Stimulated activated effector memory CD8-positive, alpha-beta T cell treated with anti-CD3 and anti-CD28 coated beads, Interleukin-12 subunit alpha, Interleukin-12 subunit beta, amount 100 ng/mL, for 72 hours (primary cell): ENCODE measurements around the gene ARHGEF28.

ENCODE experiments used
- ATAC-seq: fragments of 150-1000 bp; cut with Tn5 transposase; 2 replicates; pipeline ENCODE4 v1.10.0; 2021
- DNase-seq, 2 donors: peaks; one replicate each; pipeline ENCODE4 v3.0.0; 2021 to 2022; ENCODE audit warnings: low spot score in 2 of 2
- H3K27ac Mint-ChIP-seq: one replicate; pipeline ENCODE4 v1.8.0; 2022; ENCODE audit warnings: mild to moderate bottlenecking, mixed read lengths
- H3K36me3 Mint-ChIP-seq: one replicate; pipeline ENCODE4 v1.8.0; 2022; ENCODE audit warnings: mild to moderate bottlenecking, mixed read lengths
- H3K4me1 Mint-ChIP-seq: one replicate; pipeline ENCODE4 v1.8.0; 2022; ENCODE audit warnings: mixed read lengths
- H3K4me3 Mint-ChIP-seq: one replicate; pipeline ENCODE4 v1.8.0; 2022; ENCODE audit warnings: mild to moderate bottlenecking, mixed read lengths
- H3K9me3 Mint-ChIP-seq: one replicate; pipeline ENCODE4 v1.8.0; 2022; ENCODE audit warnings: mixed read lengths

ARHGEF28 gene

DNA sequence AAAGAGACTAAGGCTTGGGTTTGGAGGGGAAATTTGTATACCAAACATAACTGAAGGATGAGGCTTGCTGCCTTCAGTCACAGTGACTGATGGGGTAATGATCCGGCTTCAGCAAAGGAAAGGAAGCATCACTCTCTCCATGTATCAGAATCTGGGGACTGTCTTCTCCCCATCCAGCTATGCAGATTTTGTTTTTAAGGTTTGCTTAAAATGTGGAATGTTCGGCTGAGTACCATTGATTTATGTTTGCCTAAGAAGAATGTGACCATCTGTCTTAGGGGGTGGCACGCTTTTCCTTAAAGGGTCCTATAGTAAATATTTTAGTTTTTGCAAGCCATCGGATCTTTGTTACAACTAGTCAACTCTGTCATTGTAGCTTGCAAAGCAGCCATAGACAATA, 291.9 kb downstream of the ARHGEF28 start:
- DNase-seq (no peak), ATAC-seq (no peak)
- Mint-ChIP-seq H3K4me1 (no peaks in the 10 kb centered on the region), H3K36me3 (no peaks in the 10 kb centered on the region), H3K4me3 (no peak overlapping the region), H3K9me3 (no peaks in the 10 kb centered on the region), H3K27ac (no peak overlapping the region)

DNA sequence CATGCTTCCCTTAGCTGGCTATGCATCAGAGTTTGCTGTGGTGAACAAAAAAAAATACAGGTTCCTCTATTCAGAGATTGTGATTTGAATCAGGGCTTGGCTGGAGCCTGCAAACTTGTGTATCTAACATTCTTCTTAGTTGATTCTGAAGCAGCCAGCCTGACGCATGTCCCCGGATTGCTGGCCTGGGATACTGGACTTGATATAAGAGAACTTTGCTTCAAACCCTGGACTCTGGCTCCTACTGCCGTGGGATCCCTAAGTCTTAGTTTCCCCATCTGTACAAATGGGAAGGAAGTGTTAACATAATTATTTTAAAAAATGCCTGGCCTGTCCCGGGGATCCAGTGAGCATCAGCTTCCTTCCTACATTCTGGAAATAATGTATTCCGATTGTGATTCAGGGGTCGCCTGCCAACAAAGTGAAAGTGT, 292.8 kb downstream of the ARHGEF28 start:
- no peak overlapping the region for H3K27ac Mint-ChIP-seq
- H3K36me3 Mint-ChIP-seq, result no peaks in the 10 kb centered on the region
- no peak for ATAC-seq
- DNase-seq, result no peak
- H3K4me3 Mint-ChIP-seq, result no peak overlapping the region
- no peaks in the 10 kb centered on the region for H3K4me1 Mint-ChIP-seq
- no peaks in the 10 kb centered on the region for H3K9me3 Mint-ChIP-seq

DNA sequence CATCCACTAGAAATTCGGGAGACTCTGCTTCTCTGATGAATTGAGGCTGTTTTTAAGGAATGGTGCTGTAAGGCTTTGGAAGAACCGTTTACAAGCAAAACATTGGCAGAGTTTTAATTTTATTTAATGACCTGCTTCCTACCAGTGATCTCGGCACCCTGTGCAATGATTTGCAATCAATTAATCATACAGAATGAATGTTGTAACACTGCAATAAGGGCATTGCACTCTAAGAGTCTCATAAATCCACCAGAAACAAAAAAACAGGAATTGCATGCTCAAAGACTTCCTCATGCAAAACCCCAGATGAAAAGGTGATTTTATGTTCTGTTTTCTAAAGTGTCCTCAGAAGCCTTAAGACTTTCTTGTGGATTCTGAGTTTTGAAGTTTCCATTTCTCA, 295.7 kb downstream of the ARHGEF28 start:
- Mint-ChIP-seq H3K27ac (no peak overlapping the region), H3K9me3 (no peaks in the 10 kb centered on the region), H3K4me3 (no peak overlapping the region), H3K4me1 (no peaks in the 10 kb centered on the region), H3K36me3 (no peaks in the 10 kb centered on the region)
- DNase-seq (no peak), ATAC-seq (no peak)

DNA sequence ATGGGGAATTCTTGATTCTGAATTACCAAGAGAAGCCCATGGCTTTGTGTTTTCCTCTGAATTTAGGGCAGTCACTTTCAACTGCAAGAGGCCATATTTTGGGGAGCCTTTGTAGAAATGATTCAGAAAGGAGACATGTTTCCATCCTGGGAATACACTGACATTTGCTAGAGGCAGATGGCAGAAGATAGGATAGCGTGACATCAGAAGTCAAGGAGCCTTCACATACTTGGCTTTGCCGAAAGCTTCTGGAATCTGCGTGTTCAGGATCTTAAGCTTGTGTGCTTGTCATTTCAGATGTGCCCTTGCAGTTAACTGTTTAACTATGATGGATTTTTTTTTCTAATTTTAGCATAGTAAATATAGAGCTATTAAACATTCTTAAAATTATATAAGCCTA, 296.2 kb downstream of the ARHGEF28 start:
- no peak overlapping the region for H3K4me3 Mint-ChIP-seq
- no peak overlapping the region for H3K27ac Mint-ChIP-seq
- no peaks in the 10 kb centered on the region for H3K36me3 Mint-ChIP-seq
- no peaks in the 10 kb centered on the region for H3K9me3 Mint-ChIP-seq
- DNase-seq (no peak), ATAC-seq (no peak)
- H3K4me1 Mint-ChIP-seq, result no peaks in the 10 kb centered on the region

DNA sequence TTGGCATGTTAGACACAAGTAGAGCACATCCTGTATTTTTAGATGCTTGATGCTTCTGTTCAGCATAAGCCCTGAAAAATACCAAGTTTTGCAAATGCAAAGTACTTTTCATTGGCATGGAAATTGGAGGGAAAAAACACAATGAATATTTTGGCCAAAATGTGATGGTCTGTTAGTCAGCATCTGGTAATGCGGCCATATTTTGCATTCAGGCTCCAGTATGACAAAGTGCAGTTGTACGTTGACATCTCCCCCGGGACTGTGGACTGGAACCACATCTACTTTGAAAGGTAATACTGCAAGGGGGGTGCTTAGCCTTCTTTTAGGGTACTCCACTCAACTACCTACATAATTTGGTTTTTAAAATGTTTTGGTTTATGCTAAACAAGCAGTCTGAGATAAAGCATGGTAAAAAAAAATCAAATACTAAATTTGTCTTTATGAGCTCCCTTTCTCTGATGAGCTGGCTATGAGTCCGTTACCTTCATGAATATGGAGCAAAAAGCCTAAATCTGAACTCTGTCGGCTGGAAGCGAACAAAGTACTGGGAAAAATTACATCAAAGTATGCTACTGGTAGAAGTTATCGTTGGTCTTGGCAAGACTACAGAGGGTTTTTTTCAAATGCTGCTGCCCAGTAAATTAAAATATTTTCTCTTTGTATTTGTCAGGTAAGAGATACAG, 297.0 kb downstream of the ARHGEF28 start:
- Mint-ChIP-seq H3K9me3 (no peaks in the 10 kb centered on the region), H3K4me3 (no peak overlapping the region), H3K4me1 (no peaks in the 10 kb centered on the region), H3K27ac (no peak overlapping the region), H3K36me3 (no peaks in the 10 kb centered on the region)
- ATAC-seq (no peak), DNase-seq (no peak)

DNA sequence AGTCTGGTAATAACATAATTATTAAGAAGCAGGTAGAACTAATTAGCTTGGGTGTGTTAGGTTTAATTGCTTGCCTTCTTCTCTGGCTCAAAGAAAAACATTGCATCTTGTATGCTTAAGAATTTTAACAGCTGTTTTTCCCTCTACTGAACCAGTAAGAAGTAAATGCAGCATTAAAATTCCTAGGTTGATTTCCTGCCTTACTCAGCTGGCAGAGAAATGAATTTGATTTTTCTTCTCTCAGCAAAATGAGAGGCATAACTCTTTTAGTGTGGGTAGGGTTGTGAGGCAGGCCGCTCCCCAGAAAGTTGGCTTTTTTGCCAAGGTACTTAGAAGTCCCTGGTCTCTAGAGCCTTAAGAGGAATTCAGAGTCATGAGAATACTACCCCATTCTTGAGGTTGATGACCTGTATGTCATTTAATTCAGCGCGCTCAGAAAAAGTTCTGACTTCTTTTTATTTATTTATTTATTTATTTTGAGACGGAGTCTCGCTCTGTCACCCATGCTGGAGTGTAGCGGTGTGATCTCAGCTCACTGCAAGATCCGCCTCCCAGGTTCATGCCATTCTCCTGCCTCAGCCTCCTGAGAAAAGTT, 302.6 kb downstream of the ARHGEF28 start:
- Mint-ChIP-seq H3K36me3 (no peaks in the 10 kb centered on the region), H3K4me1 (no peaks in the 10 kb centered on the region), H3K4me3 (no peak overlapping the region), H3K9me3 (no peaks in the 10 kb centered on the region), H3K27ac (no peak overlapping the region)
- no peak for ATAC-seq
- DNase-seq, result no peak

DNA sequence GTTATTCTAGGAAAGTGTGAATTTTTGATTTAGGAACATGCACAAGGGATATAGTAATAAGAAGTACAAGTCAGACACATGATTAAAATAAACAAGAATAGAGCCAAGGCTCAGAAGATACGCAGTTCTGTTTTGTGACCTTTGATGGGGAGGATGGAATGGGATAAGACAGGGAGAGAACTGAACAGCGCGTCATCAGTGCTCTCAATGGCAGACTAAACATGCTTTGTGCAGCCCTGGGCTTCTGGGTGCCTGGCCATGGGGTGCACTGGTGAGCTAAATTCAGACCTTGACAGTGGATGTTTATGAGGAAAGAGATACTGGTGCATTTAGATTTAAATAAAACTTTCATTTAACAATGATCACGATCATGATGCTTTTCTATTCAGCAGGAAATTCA, 309.7 kb downstream of the ARHGEF28 start:
- no peak for DNase-seq
- H3K4me3 Mint-ChIP-seq, result no peak overlapping the region
- no peaks in the 10 kb centered on the region for H3K9me3 Mint-ChIP-seq
- no peaks in the 10 kb centered on the region for H3K4me1 Mint-ChIP-seq
- H3K36me3 Mint-ChIP-seq, result no peaks in the 10 kb centered on the region
- no peak overlapping the region for H3K27ac Mint-ChIP-seq
- no peak for ATAC-seq

DNA sequence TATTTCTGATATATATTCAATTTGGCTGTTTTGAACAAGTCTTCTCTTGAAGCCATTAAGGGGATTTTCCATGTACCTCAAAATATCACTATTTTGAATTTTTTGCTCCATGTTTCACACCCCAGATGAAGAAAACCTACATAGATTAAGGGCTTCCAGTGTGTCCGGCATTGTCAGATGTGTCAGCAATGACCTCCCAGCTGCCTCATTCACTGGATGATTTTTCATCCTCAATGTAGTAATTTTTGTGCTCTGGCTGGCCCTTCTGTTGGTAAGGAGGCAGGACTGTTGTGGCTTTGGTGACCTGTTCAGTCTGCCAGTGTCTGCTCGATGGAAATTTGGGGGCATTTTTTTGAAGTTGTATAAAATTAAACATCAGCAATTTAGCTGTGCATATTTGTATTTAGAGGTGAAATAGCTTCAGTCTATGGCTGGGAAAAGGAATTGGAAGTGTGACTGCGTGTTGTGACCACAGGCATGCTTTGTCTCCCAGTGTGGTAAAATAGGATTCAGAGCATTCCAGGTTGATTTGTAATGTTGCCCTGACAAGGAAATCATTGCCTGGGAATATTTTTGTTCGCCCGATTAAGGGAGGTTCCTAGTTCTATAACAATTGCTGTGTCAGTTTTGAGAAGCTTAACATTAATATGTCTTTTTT, 312.4 kb downstream of the ARHGEF28 start:
- DNase-seq (no peak), ATAC-seq (no peak)
- Mint-ChIP-seq H3K4me3 (no peak overlapping the region), H3K27ac (no peak overlapping the region), H3K36me3 (no peaks in the 10 kb centered on the region), H3K4me1 (no peaks in the 10 kb centered on the region), H3K9me3 (no peaks in the 10 kb centered on the region)

DNA sequence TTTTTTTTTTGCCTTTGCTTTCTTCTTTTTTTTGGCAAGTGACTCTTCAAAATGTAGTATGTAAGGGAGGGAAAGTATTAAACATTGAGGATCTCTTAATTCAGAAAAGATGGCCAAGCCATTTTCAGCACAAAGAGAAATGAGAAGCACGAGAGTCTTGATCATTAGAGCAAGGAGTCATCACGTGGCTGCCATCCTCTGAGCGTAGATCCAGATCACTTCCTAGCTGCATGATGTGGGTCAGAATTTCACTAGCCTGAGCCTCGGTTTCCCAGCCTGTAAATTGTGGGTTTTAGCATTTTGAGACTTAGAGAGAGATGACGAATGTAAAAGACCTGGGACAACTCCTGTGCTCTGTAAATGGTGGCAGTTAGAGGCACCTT, 312.9 kb downstream of the ARHGEF28 start:
- Mint-ChIP-seq H3K4me3 (no peak overlapping the region), H3K9me3 (no peaks in the 10 kb centered on the region), H3K36me3 (no peaks in the 10 kb centered on the region), H3K27ac (no peak overlapping the region), H3K4me1 (no peaks in the 10 kb centered on the region)
- ATAC-seq (no peak), DNase-seq (no peak)

DNA sequence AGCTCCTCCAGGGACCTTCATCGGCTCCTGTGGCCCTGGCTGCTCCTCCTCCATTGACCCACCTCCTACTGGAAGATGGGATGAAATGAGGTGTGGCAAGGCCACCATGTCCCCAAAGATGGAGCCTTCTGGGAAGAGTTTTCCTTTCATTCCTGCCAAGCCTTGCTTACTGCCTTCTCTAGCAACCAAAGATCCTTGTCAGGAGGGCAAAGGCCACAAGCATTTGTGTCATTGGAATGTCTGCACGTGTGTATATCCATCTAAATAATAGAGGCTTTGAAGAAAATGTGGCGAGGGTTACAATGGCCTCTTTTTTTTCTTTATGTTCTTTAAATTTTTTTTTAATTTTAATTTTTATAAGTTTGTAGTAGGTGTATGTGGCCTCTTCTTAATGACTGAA, 313.6 kb downstream of the ARHGEF28 start:
- H3K36me3 Mint-ChIP-seq, result no peaks in the 10 kb centered on the region
- no peak for DNase-seq
- H3K9me3 Mint-ChIP-seq, result peaks cover 3% of the 10 kb centered on the region
- no peak overlapping the region for H3K27ac Mint-ChIP-seq
- no peak for ATAC-seq
- H3K4me3 Mint-ChIP-seq, result no peak overlapping the region
- no peaks in the 10 kb centered on the region for H3K4me1 Mint-ChIP-seq

DNA sequence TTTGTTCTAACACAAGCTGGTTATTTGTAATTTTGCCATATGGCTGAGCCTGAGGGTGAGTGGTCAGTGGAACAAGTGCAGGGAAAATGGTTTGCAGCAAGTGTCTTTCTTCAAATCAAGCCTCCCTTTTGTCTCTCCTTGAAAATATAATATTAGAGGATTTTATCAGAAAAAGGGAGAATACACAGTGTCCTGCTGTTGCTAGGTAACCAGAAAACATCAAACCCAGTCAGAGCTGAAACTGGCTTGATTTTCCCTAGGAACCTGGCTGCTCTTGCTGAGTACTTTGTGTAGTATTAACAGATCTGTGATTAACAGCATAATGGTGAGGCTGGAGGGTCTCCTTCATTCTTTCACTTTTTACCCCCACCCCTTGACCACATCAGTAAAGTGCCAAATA, 314.0 kb downstream of the ARHGEF28 start:
- H3K4me1 Mint-ChIP-seq, result no peaks in the 10 kb centered on the region
- no peak for ATAC-seq
- no peaks in the 10 kb centered on the region for H3K36me3 Mint-ChIP-seq
- H3K9me3 Mint-ChIP-seq, result peaks cover 3% of the 10 kb centered on the region
- DNase-seq, result no peak
- H3K4me3 Mint-ChIP-seq, result no peak overlapping the region
- H3K27ac Mint-ChIP-seq, result no peak overlapping the region

DNA sequence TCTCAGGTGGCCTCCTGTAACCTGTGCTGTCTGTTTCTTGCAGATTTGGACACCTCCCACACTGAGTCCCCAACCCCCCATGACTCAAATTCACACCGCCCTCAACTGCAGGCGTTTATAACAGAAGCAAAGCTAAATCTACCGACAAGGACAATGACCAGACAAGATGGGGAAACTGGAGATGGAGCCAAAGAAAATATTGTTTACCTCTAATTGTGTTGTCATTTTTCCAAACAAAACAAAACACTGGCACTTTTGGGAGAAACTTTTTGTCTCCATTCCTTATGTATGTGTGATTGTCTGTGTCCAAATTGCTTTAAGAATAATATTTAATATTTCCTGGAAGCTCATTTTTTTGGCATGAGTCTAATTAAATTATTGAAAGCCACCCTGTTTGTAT, 314.8 kb downstream of the ARHGEF28 start:
- H3K9me3 Mint-ChIP-seq, result peaks cover 3% of the 10 kb centered on the region
- ATAC-seq (no peak), DNase-seq (no peak)
- no peaks in the 10 kb centered on the region for H3K4me1 Mint-ChIP-seq
- H3K27ac Mint-ChIP-seq, result no peak overlapping the region
- no peaks in the 10 kb centered on the region for H3K36me3 Mint-ChIP-seq
- no peak overlapping the region for H3K4me3 Mint-ChIP-seq

DNA sequence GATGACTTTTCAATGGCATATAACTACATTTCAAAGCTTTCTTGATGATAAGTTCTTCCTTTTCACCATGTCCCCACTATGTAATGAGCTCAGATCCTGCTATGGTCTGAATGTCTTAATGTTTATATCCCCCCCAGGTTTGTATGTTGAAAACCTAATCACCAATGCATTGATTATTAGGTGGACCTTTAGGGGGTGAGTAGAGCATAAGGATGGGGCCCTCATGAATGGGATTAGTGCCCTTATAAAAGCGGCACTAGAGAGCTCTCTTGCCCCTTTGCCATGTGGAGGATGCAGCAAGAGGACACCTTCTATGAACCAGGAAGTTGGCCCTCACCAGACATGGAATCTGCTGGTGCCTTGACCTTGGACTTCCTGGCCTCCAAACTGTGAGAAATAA, 316.8 kb downstream of the ARHGEF28 start:
- Mint-ChIP-seq H3K9me3 (peaks cover 3% of the 10 kb centered on the region), H3K4me1 (no peaks in the 10 kb centered on the region), H3K36me3 (no peaks in the 10 kb centered on the region), H3K27ac (no peak overlapping the region), H3K4me3 (no peak overlapping the region)
- DNase-seq (no peak), ATAC-seq (no peak)

DNA sequence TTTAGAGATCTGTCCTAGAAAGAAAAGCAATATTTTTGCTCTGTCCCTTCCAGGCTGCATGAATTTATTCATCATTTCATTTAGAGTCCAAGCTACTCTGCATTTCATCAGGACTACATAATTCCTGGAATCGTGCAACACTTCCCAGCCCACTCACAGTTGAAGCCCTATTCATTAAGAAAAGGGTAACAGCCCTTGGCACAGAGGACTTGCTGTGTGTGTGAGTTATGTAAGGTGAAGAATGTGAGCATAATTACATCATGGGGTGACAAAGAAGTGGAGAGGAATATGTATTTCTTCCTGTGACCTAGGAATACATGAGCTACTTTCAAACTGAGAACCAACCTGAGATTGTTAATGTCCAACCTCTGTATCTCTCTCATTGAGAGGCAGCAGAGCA, 317.4 kb downstream of the ARHGEF28 start:
- H3K27ac Mint-ChIP-seq, result no peak overlapping the region
- ATAC-seq (no peak), DNase-seq (no peak)
- H3K4me3 Mint-ChIP-seq, result no peak overlapping the region
- no peaks in the 10 kb centered on the region for H3K4me1 Mint-ChIP-seq
- no peaks in the 10 kb centered on the region for H3K36me3 Mint-ChIP-seq
- peaks cover 3% of the 10 kb centered on the region for H3K9me3 Mint-ChIP-seq

DNA sequence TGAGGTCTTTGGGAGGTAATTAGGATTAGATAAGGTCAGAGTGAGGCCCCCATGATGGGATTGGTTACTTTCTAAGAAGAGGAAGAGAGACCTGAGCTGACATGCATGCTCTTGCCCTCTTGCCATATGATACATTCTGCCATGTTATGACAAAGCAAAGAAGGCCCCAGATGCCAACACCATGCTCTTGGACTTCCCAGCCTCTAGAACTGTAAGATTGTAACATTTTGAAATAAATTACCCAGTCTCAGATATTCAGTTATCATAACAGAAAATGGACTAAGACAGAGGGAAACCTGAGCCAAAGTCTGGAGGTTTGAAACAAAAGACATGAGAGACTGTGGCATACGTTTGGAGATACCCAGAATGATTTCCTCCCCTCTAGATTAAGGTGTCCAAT, 318.6 kb downstream of the ARHGEF28 start:
- Mint-ChIP-seq H3K9me3 (peaks cover 3% of the 10 kb centered on the region), H3K4me1 (no peaks in the 10 kb centered on the region), H3K36me3 (no peaks in the 10 kb centered on the region), H3K4me3 (no peak overlapping the region), H3K27ac (no peak overlapping the region)
- ATAC-seq, result no peak
- no peak for DNase-seq

DNA sequence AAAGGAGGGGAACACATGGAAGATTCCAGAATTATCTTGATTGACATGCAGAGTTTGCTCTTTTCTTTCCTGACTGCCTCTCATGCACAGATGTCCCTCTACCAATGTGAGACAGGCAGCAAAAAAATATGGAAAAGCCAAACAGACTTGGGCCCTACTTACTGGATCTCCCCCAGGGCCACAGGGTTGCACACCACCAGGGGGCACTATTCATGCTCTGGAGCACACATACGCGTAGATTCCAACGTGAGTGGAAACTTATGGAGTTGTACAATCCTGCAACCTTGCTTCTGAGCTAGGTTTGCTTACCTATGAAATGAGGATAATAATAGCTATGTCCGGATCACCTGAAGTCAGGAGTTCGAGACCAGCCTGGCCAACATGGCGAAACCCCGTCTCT, 319.5 kb downstream of the ARHGEF28 start:
- no peak overlapping the region for H3K4me3 Mint-ChIP-seq
- ATAC-seq (no peak), DNase-seq (no peak)
- H3K4me1 Mint-ChIP-seq, result no peaks in the 10 kb centered on the region
- H3K9me3 Mint-ChIP-seq, result peaks cover 3% of the 10 kb centered on the region
- H3K27ac Mint-ChIP-seq, result no peak overlapping the region
- no peaks in the 10 kb centered on the region for H3K36me3 Mint-ChIP-seq
